Neuron (in vitro differentiated cells): ENCODE data around the gene CDK5RAP3.
A peak's percentile ranks its signal among the peaks of the same experiment; 100 is the strongest.

Source experiments
- H2AFZ ChIP-seq: one replicate; pipeline ENCODE4 v1.6.1; 2013; ENCODE audit warnings: low read depth, mild to moderate bottlenecking, inconsistent platforms, low read length, moderate library complexity
- H3K27me3 ChIP-seq: one replicate; pipeline ENCODE4 v1.6.1; 2013; ENCODE audit warnings: low read length; ENCODE audit not compliant: insufficient read depth
- H3K36me3 ChIP-seq: one replicate; pipeline ENCODE4 v1.6.1; 2013; ENCODE audit warnings: low read length; ENCODE audit not compliant: insufficient read depth
- H3K4me1 ChIP-seq: one replicate; pipeline ENCODE4 v1.6.1; 2013; ENCODE audit warnings: low read length; ENCODE audit not compliant: insufficient read depth
- H3K4me3 ChIP-seq: 2 replicates; pipeline ENCODE4 v1.5.1; 2013; ENCODE audit warnings: mild to moderate bottlenecking, low read length, moderate library complexity
- H3K9me3 ChIP-seq: one replicate; pipeline ENCODE4 v1.6.1; 2013; ENCODE audit warnings: low read length

The CDK5RAP3 gene

GRCh38 chr17:47941246-47942095 is 29.4 kb upstream of the CDK5RAP3 start, which contains the start of gene PNPO:
Gene PNPO, plus strand, starts transcription at chr17:47941571. Its CDS starts 105 bp downstream, at chr17:47941676.
- no peaks in the 10 kb centered on the region for H3K36me3 ChIP-seq
- no peaks in the 10 kb centered on the region for H3K9me3 ChIP-seq
- H3K27me3 ChIP-seq = no peaks in the 10 kb centered on the region
- H3K4me1 ChIP-seq = peaks cover 20% of the 10 kb centered on the region
- H2AFZ ChIP-seq = peak within 1 kb of the TSS; percentile 85
- peak within 1 kb of the TSS; percentile 65 for H3K4me3 ChIP-seq

GRCh38 chr17:47942096-47942510 is 28.8 kb upstream of the CDK5RAP3 start:
- Histone ChIP-seq H3K36me3 (no peaks in the 10 kb centered on the region), H3K4me3 (peak overlapping the region; percentile 65), H2AFZ (peak overlapping the region; percentile 85), H3K4me1 (peaks cover 20% of the 10 kb centered on the region), H3K27me3 (no peaks in the 10 kb centered on the region), H3K9me3 (no peaks in the 10 kb centered on the region)

GRCh38 chr17:47942568-47942967 is 28.3 kb upstream of the CDK5RAP3 start:
- peak overlapping the region; percentile 65 for H3K4me3 ChIP-seq
- H3K36me3 ChIP-seq = no peaks in the 10 kb centered on the region
- no peaks in the 10 kb centered on the region for H3K27me3 ChIP-seq

GRCh38 chr17:47945080-47945479 is 25.8 kb upstream of the CDK5RAP3 start:
- Histone ChIP-seq H3K36me3 (no peaks in the 10 kb centered on the region), H3K27me3 (no peaks in the 10 kb centered on the region), H3K4me1 (peaks cover 18% of the 10 kb centered on the region), H3K4me3 (no peak overlapping the region), H3K9me3 (no peaks in the 10 kb centered on the region), H2AFZ (no peak overlapping the region)

More at GRCh38 chr17:47942568-47942967, 28.3 kb upstream of the CDK5RAP3 start:
- peaks cover 20% of the 10 kb centered on the region for H3K4me1 ChIP-seq
- H3K9me3 ChIP-seq = no peaks in the 10 kb centered on the region
- no peak overlapping the region for H2AFZ ChIP-seq

GRCh38 chr17:47945529-47946508 is 25.1 kb upstream of the CDK5RAP3 start:
- Histone ChIP-seq H2AFZ (no peak overlapping the region), H3K4me1 (peaks cover 17% of the 10 kb centered on the region)

GRCh38 chr17:47946516-47946915 is 24.4 kb upstream of the CDK5RAP3 start:
- H3K27me3 ChIP-seq = no peaks in the 10 kb centered on the region
- H3K4me3 ChIP-seq = no peak overlapping the region
- H3K36me3 ChIP-seq = no peaks in the 10 kb centered on the region
- H3K4me1 ChIP-seq = peaks cover 13% of the 10 kb centered on the region
- H3K9me3 ChIP-seq = no peaks in the 10 kb centered on the region
- H2AFZ ChIP-seq = no peak overlapping the region

More at GRCh38 chr17:47945529-47946508, 25.1 kb upstream of the CDK5RAP3 start:
- H3K27me3 ChIP-seq = no peaks in the 10 kb centered on the region
- H3K4me3 ChIP-seq = no peak overlapping the region
- H3K36me3 ChIP-seq = no peaks in the 10 kb centered on the region
- H3K9me3 ChIP-seq = no peaks in the 10 kb centered on the region

- Histone ChIP-seq H3K4me3 (no peak overlapping the region), H3K9me3 (no peaks in the 10 kb centered on the region)
These were observed 23.9 kb upstream of the CDK5RAP3 start for GRCh38 chr17:47946929-47947397.

GRCh38 chr17:47948706-47949196 is 22.2 kb upstream of the CDK5RAP3 start:
- H3K4me1 ChIP-seq = peaks cover 4% of the 10 kb centered on the region
- peak overlapping the region; percentile 49 for H2AFZ ChIP-seq
- no peaks in the 10 kb centered on the region for H3K27me3 ChIP-seq
- no peak overlapping the region for H3K4me3 ChIP-seq
- H3K9me3 ChIP-seq = no peaks in the 10 kb centered on the region
- no peaks in the 10 kb centered on the region for H3K36me3 ChIP-seq

More at GRCh38 chr17:47946929-47947397, 23.9 kb upstream of the CDK5RAP3 start:
- no peak overlapping the region for H2AFZ ChIP-seq
- H3K36me3 ChIP-seq = no peaks in the 10 kb centered on the region
- no peaks in the 10 kb centered on the region for H3K27me3 ChIP-seq
- peaks cover 9% of the 10 kb centered on the region for H3K4me1 ChIP-seq

GRCh38 chr17:47949197-47949759 is 21.6 kb upstream of the CDK5RAP3 start:
- H2AFZ ChIP-seq = peak overlapping the region; percentile 49
- H3K27me3 ChIP-seq = no peaks in the 10 kb centered on the region
- no peaks in the 10 kb centered on the region for H3K9me3 ChIP-seq
- H3K4me3 ChIP-seq = peak overlapping the region; percentile 26
- H3K36me3 ChIP-seq = no peaks in the 10 kb centered on the region
- H3K4me1 ChIP-seq = peaks cover 4% of the 10 kb centered on the region

GRCh38 chr17:47949946-47950345 is 21.0 kb upstream of the CDK5RAP3 start:
- H3K4me3 ChIP-seq = no peak overlapping the region
- H3K36me3 ChIP-seq = no peaks in the 10 kb centered on the region
- H2AFZ ChIP-seq = no peak overlapping the region
- peaks cover 4% of the 10 kb centered on the region for H3K4me1 ChIP-seq
- no peaks in the 10 kb centered on the region for H3K9me3 ChIP-seq
- no peaks in the 10 kb centered on the region for H3K27me3 ChIP-seq

GRCh38 chr17:47950448-47950847 is 20.5 kb upstream of the CDK5RAP3 start:
- Histone ChIP-seq H3K4me3 (no peak overlapping the region), H2AFZ (no peak overlapping the region), H3K27me3 (no peaks in the 10 kb centered on the region), H3K36me3 (no peaks in the 10 kb centered on the region), H3K9me3 (no peaks in the 10 kb centered on the region), H3K4me1 (peaks cover 4% of the 10 kb centered on the region)

- Histone ChIP-seq H3K9me3 (no peaks in the 10 kb centered on the region), H3K36me3 (no peaks in the 10 kb centered on the region), H3K4me3 (no peak overlapping the region), H3K4me1 (peaks cover 11% of the 10 kb centered on the region), H3K27me3 (peaks cover 6% of the 10 kb centered on the region), H2AFZ (no peak overlapping the region)
These were observed 18.5 kb upstream of the CDK5RAP3 start for GRCh38 chr17:47952171-47953021.
